GDM1 (cell line): ENCODE measurements around the gene RGS10.
A peak's percentile ranks its signal among the peaks of the same experiment; 100 is the strongest.
"Not testable (repeated sequence)": the region's sequence is repeated elsewhere in the genome, so short reads cannot be mapped to it uniquely, and the experiment has no call there.

ENCODE experiments used
- DNase-seq: peaks from one replicate; lab custom pipeline; 2025; lab: John Stamatoyannopoulos, UW

RGS10 gene

DNA sequence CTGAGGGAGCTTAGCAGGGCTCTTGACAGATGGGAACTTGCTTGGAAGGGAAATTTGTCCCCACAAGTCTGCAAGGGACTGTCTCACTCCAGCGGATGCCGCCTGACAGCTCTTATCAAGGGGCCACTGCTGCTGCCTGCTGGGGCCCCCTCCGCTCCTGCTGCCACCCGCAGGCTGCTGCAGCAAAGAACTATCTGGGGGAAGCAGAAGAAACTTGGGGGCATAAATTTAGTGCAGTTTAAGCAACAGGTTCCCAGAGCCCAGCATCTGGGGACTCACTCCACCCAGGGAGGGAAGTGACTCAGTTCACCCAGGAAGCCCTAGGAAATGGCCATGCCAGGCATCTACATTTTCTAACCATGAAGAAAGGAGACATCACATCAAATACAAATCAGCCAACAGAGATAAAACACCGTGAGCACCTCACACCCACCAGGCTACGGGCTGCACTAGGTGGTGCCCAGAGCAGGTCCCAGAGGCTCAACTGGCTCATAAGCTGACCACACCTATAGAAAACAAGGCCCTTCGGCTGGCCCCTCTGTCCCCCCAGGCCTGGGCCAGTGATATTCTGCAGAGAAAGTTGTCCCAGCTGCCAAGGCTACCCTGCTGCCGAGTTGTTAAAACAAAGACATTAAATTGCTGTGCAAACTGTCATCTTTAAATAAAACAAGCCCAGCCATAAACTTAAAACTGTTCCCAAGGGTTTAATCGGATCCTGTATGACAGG lies 3.7 kb downstream of the RGS10 start:
- peak; percentile 7 for DNase-seq

DNA sequence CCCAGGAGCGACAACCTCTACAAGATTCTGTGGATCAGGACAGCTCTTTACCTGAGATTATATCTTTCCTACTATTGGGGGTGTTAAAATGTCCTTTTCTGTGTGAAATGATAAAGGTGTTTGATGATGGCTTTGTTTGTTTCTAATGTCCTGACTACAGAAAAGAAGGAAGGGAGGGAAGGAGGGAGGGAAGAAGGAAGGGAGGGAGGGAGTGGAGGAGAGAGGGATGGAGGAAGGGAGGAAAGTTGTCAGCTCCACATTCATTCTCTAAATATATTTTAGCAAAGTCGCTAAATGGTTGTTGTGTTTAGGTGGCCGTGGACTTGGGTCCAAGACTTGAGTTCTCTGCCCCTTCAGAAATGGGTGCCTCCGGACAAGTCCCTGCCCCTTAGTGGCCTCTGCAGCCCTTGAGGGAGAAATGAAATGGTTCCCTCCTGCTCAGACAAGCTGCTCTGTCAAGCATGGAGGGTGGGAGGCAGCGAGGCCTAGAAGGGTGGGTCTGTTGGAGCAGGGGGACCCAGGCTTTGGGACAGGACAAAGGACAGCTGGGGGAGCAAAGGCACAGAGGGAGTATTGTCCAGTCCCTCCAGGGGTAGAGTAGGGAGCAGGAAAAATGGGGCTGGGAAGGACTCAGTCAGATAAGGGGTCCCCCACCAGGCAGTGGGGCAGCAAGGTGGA lies 4.4 kb downstream of the RGS10 start:
- no peak for DNase-seq

DNA sequence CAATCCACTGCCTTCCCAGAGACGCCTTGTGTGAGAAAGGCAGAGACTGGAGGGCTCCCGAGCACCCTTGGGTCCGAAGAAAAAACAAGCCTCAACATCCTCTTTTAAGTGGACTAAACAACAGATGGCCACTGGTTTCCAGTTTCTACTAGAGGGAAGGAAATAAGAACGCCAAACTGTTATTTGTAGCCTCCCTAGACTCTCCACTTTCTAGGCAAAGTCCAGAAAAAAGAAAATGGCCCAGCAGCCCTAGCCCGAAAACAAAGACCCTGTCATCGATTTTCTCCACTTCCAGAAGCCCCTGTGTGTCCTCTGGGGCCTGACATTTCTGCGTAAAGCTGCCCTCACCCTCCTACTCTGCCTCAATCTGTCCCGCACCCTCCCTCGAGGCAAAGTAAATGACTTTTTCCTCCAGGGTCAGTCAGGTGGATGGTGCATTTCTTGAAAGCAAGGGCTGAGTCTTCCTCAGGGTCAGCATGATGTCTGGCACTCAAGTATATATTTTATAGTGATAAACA lies 6.0 kb downstream of the RGS10 start:
- DNase-seq = no peak

DNA sequence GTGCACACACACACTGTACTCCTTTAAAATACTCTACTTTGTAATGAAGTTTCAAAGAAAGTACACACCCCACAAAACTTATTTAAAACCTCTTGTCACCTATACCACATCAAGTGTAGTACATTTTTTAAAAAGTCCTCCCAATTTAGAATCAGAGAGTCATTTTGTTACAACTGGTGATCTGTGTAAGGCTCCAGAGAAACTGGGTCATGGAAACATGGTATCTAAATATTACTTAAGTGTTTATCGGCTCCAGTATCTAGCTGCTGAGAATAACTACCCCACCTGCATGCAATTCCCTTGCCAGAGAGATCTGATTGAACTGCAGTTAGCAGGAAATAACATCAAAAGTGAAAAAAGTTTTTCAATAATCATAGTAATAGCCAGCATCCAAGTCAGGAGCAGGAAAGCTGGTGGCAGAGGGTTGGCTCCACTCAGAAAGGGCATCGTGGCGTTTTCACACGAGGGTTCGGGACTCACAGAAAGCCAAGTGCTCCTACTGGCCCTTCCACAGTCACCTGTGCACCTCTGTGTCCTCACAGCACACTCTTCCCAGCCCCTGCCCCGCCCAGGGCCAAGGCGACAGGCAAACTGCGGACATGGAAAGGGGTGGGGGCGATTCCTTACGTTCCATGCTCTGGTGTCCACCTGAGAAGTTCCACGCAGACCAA lies 6.5 kb downstream of the RGS10 start:
- no peak for DNase-seq

DNA sequence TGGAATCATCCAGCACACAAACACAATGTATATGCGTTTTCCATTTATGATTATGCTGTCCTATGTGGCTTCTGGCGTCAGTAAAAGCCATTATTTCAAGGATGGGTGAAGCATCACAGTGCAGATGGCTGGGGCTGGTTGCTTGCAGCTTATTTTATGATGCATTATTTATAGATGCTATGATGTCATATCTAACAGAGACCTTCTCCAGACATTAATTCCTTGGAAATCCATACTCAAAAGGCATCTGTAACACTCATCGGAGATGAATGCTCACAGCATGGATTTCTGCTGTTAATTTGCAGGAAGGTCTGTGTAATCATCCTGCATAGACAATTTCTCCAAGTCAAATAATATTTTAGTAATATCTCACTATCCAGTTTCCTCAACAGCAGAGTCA lies 7.2 kb downstream of the RGS10 start:
- DNase-seq = no peak

DNA sequence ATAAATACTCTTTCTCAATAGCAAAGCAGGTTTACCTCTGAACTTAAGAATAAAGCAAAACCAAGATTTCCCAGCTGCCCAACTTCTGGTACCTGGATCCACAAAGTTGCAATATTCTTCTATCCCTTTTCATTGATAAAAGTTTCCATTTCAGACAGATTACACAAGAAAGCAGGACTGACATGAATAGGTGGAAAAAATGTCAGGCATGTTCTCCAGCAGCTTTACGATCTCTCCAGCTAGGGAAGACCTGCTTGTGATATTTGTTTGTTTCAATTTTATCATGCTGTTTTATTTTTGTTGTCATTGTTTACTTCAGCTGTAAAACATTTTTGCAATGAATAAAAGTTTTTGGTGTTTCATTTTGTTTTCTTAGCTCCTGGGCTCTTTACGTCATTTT lies 9.0 kb downstream of the RGS10 start:
- no peak for DNase-seq

DNA sequence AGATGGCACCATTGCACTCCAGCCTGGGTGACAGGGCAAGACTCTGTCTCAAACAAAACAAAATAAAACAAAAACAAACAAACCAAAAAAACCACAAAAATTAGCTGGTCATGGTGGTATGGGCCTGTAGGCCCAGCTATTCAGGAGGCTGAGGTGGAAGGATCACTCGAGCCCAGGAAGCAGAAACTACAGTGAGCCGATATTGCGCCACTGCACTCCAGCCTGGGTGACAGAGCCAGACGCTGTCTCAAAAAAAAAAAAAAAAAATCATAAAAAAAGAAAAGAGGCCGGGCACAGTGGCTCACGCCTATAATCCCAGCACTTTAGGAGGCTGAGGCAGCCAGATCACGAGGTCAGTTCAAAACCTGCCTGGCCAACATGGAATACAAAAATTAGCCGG lies 9.7 kb downstream of the RGS10 start:
- not testable (repeated sequence) for DNase-seq

DNA sequence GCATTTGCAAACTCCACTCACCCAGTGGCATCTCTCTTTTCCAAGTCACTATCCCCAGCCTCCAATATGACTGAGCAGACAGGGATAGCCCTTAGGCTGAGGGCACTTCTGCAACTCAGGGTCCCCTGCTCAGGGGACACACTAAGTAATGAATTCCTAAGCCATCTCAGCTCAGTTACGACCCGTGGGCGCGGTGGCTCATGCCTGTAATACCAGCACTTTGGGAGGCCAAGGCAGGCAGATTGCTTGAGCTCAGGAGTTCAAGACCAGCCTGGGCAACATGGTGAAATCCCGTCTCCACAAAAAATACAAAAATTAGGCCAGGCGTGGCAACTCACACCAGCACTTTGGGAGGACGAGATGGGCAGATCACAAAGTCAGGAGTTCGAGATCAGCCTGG lies 10.3 kb downstream of the RGS10 start:
- DNase-seq = not testable (repeated sequence)

DNA sequence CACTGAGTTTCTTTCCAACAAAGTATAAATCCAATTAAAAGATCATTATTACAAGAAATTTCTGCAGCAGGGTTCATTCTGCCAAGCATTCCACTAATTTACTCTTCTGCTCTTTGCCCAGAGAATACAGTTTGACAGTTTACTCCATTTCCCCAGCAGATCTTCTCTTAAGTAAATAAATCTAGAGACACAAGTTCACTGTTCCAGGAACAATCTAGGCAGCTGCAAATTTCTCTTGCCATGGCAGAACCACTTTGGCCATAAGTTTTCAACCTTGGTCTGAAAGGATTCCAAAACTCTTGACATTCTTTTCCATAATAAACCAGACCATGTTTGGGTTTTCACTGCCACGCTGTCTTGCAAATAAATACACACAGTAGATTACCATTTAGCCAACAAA lies 11.5 kb downstream of the RGS10 start:
- DNase-seq = no peak

DNA sequence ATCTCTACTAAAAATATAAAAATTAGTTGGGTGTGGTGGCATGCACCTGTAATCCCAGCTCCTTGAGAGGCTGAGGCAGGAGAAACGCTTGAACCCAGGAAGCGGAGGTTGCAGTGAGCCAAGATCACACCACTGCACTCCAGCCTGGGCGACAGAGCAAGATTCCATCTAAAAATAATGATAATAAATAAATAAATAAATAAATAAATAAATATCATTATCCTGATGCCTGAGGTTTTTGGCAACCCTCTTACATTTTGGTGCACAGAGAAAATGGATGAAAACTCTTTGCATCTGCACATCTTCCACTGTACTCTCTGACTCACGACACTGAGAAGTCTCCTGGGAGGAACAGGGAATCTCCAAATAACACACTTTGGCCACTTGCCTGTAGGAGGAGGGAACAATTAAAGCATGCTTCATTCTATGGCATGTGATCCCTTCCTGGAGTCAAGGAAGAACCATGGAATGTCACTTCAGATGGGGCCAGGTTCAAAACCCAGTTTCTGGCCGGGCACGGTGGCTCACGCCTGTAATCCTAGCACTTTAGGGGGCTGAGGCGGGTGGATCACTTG lies 13.8 kb downstream of the RGS10 start:
- DNase-seq = not testable (repeated sequence)

DNA sequence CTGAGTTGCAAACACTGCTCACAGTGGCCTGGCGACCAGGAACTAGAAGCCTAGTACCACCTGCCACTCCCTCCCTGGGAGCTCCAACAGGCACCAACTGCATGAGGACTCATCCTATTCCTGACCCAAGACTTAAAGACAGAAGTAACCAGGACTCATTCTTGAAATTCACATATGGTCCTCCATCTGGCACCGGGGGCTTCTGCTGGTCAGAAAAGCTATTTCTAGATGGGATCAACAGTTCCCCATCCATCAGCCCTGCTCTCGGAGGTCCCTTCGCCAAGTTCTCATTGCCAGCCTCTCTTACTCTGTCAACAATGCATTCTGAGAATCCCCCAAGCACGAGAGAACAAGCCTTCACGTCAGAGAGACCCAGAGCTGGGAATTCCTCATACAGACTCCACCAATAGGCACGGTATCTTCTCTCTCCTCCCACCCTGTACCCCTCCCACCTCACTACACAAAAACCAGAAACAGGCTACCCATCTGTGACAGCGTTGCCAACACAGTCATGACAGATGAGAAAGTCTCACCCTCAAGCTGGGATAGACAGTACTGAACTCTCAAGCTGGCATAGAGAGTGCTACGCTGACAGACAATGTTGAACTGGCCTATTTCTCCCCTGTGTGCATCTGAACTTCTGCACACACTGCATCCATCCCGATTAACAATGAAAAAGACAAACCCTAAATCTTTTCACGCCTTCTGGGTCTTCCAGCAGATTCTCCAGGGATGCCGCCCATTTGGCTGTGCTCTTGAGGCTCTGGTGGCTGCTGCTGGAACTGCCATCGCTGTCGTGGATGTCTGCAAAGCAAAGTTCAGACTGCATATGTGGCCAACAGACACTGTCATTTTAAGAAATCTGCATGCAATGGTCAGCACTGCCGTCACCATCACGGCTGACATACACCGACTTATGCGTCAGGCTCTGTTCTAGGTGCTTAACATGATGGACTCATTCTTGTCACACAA lies 15.6 kb downstream of the RGS10 start:
- no peak for DNase-seq

DNA sequence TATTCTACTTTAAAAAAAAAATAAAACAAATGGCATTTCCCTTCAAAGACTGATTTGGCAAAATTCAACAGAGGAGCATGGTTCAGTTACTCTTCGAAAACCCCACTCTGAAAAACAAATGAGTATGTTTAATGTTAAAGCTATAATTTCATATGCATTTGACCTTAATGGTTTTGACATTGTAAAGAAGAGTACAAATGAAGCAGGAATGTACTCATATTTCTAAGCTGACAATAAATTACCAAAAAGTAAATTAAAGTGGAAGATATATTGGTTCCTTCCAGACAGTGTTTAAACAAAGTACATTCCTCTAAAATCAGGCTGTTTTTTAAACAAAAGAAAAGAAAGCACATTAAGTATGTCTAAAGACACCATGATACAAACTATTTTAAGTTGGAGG lies 16.4 kb downstream of the RGS10 start:
- no peak for DNase-seq

DNA sequence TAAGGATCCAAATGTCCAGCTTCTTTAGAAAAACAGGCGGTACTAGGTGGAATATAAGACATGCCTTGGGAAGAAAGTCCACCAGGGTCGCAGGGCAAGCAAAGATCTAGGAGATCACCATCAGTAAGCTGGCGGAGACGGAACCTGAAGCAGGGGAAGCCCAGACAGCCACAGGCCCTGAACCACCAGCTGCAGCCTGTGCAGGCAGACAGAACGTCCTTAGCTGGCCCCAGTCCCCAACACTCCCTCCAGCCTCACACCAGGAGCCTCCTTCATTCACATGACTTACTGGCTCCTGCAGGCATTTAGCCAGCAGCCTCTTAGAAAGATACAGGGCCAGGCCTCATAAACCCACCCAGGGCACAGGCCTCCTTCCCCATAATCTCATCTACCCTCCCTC lies 17.4 kb downstream of the RGS10 start:
- no peak for DNase-seq

DNA sequence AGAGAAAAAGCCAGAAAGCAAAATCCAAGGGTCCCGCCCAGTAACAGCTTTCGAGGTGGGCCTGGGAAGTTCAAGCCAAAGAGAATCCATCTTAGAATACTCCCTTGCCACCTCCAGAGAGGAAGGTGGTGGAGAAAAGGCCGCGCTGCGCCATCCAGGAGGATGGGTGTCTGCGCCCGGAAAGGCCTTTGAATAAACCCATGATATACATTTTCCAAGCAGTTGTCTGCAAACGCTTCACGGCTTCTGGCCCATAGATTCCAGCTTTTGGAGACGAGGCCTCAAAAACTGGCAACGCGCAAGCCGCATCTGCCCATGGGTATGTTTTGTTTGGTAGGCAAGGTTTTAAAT lies 17.8 kb downstream of the RGS10 start:
- no peak for DNase-seq

DNA sequence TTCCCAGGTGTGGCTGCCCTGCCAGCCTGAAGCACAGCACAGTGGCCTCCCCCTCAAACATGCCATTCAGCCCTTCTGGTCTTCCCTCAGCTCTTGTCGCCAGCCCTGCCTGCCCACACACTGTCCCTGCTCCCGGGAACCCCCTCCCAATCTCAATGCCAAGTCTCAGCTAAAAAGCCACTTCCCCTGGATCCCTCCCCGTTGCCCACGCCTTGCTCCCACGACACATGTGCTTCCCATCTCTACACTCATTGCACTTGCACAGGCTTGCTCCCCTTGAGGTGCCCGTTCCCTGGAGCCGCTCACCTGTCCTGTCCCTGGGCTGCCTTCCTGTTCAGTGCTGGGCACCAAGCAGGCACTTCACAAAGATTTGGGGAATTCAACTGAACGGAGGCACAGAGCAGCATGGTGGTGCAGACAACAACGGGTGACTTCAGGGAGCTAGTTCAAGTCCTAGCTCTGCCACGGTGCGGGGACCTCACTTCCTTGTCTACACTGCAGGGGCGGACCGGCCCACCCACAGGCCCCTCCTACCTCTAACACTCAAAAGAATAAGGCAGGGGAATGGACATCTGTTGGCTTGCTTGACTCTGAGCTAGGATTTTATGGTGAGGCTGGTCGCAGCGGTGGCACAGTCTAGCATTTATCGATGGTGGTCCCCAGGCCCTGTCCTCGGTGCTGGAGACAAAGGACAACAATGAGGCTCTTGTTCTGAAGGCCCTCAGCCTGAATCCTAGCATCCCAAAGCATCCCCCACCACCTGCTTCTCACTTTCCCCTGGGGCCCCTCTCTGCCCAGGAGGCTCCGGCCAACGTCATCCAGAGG lies 18.4 kb downstream of the RGS10 start:
- no peak for DNase-seq

DNA sequence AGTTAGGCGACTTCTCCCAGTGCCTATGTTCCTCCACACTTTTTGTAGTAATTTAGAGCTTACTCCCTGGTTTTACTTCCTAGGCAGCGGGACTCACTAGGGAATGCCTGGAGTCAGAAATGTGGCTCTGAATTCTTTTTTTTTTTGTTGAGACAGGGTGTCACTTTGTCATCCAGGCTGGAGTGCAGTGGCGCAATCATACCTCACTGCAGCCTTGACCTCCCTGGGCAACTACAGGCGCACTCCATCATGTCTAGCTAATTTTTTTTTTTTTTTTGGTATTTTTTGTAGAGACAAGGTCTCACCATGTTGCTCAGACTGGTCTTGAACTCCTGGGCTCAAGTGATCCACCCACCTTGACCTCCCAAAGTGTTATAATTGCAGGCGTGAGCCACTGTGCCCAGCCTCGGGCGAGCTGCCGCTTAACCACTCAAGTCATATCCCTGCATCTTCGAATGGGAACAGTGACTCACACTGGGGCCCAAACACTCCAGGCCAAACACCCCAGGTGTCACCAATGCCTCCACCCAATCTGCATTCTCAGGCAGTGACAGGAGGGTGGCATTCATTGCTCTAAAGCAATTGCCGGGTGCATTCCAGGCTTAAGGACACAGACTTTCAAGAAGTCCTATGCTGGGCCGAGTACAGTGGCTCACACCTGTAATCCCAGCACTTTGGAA lies 19.6 kb downstream of the RGS10 start:
- DNase-seq = no peak

DNA sequence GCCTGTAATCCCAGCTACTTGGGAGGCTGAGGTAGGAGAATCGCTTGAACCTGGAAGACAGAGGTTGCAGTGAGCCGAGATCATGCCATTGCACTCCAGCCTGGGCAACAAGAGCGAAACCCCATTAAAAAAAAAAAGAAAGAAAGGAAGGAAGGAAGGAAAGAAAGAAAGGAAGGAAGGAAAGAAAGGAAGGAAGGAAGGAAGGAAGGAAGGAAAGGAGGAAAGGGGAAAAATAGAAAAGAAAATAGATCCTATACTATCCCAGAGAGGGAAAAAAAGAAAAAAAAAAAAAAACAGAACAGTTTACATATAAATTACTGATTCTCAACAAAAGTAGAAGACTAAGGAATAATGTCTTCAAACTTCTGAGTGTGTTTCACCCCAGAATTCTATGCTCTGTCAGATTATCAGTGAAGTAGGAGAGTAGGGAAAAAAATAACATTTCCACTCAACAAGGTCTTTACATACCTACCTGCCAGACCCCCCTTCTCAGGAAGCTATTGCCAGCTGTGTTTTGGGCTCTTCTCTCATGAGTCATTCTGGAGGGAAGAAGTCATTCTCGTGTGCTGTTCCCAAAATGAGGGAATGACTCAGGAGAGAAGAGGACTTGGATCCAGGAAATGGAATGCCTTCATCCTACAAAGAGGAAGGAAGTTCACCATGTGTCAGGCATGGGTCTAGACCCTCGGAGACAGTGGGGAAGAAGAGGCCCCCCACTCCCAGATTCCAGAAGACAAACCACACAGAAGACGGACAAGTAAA lies 20.9 kb downstream of the RGS10 start:
- no peak for DNase-seq

DNA sequence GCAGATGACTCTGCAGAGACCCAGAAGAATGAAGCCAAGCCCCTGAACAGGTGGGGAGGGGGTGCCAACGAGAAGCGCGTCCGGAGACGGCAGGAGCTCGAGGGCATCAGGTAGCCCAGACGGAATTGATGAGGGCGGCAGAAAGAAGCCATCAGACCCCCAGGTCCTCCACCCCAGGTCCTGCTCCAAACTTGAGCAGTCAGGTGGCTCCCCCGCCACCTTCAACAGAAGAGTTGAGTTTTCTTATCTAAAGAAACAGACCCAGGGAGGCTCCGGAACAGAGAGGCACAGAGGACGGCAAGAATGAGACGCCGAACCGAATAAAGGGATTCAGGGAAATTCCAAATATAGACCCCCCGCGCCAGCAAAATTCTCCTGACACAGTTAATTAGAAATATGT lies 22.2 kb downstream of the RGS10 start:
- no peak for DNase-seq

DNA sequence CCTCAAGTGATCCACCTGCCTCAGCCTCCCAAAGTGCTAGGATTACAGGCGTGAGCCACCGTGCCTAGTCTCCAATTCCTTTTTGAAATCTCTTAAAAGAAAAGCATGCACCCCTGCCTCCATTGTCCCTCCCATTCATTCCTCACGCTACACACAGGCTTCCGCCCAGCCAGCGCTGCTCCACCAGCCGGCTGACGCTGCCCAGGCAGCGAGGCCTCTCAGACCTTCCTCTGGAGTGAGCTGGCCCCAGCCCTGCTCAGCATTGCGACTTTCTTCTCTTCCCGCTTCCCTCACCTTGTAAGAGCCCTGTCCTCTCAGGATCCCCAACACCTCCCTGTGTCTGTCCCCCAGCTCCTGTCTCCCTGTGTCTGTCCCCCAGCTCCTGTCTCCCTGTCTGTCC lies 23.6 kb downstream of the RGS10 start:
- no peak for DNase-seq
